Caco-2 (cell line): ENCODE data around the gene PLEKHG1. TPM values are rescaled to one million over a fixed set of nuclear protein-coding genes. Genes with fewer than 3 reads are reported as not detected.

ENCODE experiments used
- BruUV-seq: library from RNA; stranded (reverse); fragments of 400-500 nt; replicated peaks from 2 replicates; lab custom pipeline; 2021; lab: Mats Ljungman, UMichigan
- CTCF ChIA-PET: fragments of 300-600 bp; sonication (Branson Sonifier 250); formaldehyde crosslinking; loops from one replicate; lab custom pipeline; 2022; ENCODE audit warnings: antibody characterized with exemption; lab: Charles Lee
- POLR2A ChIA-PET: fragments of 300-600 bp; sonication (Branson Sonifier 250); formaldehyde crosslinking; loops from one replicate; lab custom pipeline; 2022; ENCODE audit warnings: antibody characterized with exemption; lab: Charles Lee
- DNase-seq, 2 experiments: peaks; one replicate each; pipeline versions ENCODE4 v3.0.0 to v3.0.0-alpha.2; 2020 to 2022
- H3K27me3 ChIP-seq: replicated peaks from 2 replicates; pipeline ENCODE4 v1.6.0; 2011; ENCODE audit warnings: low read length; ENCODE audit not compliant: control insufficient read depth, insufficient read depth
- H3K36me3 ChIP-seq: 2 replicates; pipeline ENCODE4 v1.5.1; 2011; ENCODE audit warnings: low read length; ENCODE audit not compliant: control insufficient read depth, insufficient read depth
- H3K4me1 ChIP-seq: fragments of 250-450 bp; sonication (Bioruptor Pico); 2 replicates; pipeline ENCODE4 v1.5.1; 2020; ENCODE audit warnings: mild to moderate bottlenecking
- H3K4me3 ChIP-seq: 2 replicates; pipeline ENCODE4 v1.5.1; 2011; ENCODE audit warnings: low read depth, mild to moderate bottlenecking, control low read depth, low read length
- H3K9me3 ChIP-seq: fragments of 250-450 bp; sonication (Bioruptor Pico); 2 replicates; pipeline ENCODE4 v1.5.1; 2020; ENCODE audit warnings: mild to moderate bottlenecking, moderate library complexity
- H3K27ac Mint-ChIP-seq: one replicate; pipeline ENCODE4 v1.8.0; 2022; ENCODE audit warnings: mixed read lengths; ENCODE audit not compliant: unreplicated experiment
- H3K27me3 Mint-ChIP-seq: one replicate; pipeline ENCODE4 v1.8.0; 2022; ENCODE audit warnings: mixed read lengths; ENCODE audit not compliant: insufficient read depth, unreplicated experiment
- H3K36me3 Mint-ChIP-seq: one replicate; pipeline ENCODE4 v1.8.0; 2022; ENCODE audit warnings: mild to moderate bottlenecking, mixed read lengths; ENCODE audit not compliant: insufficient read depth, unreplicated experiment
- H3K4me1 Mint-ChIP-seq: one replicate; pipeline ENCODE4 v1.8.0; 2022; ENCODE audit warnings: low read depth, mixed read lengths; ENCODE audit not compliant: unreplicated experiment
- H3K4me3 Mint-ChIP-seq: one replicate; pipeline ENCODE4 v1.8.0; 2022; ENCODE audit warnings: mild to moderate bottlenecking, moderate library complexity, mixed read lengths; ENCODE audit not compliant: unreplicated experiment
- H3K9me3 Mint-ChIP-seq: one replicate; pipeline ENCODE4 v1.8.0; 2022; ENCODE audit warnings: mixed read lengths; ENCODE audit not compliant: unreplicated experiment
- intact Hi-C: fragments of 100-400 bp; cut with micrococcal nuclease; formaldehyde crosslinking; loops from one replicate; pipeline ENCODE4 v1.10.0; 2022; ENCODE audit not compliant: unreplicated experiment
- total RNA-seq: library from RNA; stranded (reverse); gene quantifications from 2 replicates; pipeline ENCODE4 v1.2.3, GENCODE V29; 2022
- TF ChIP-seq, protein P1 (sequence below), 2 experiments: fragments of 200-600 bp in 1 of 2; IDR thresholded peaks; 1 replicate in 1 of 2; 2 replicates in 1 of 2; pipeline versions ENCODE4 v1.5.1 to v1.8.0; 2011 to 2022; ENCODE audit warnings: antibody characterized with exemption in 1 of 2, control low read depth in 1 of 2, inconsistent platforms in 1 of 2, low read depth in 1 of 2, low read length in 1 of 2, mild to moderate bottlenecking in 1 of 2, moderate library complexity in 1 of 2; ENCODE audit not compliant: insufficient read depth in 1 of 2, severe bottlenecking in 1 of 2, unreplicated experiment in 1 of 2

The PLEKHG1 gene
- total RNA-seq, 1 experiment from 2014 or later, result 35.0 TPM

GRCh38 chr6:150638765-150639164 lies 39.1 kb downstream of the PLEKHG1 start:
- CTCF ChIA-PET, result no interaction called here
- no peaks in the 10 kb centered on the region for H3K9me3 Mint-ChIP-seq
- no TSS peak for BruUV-seq

DNA sequence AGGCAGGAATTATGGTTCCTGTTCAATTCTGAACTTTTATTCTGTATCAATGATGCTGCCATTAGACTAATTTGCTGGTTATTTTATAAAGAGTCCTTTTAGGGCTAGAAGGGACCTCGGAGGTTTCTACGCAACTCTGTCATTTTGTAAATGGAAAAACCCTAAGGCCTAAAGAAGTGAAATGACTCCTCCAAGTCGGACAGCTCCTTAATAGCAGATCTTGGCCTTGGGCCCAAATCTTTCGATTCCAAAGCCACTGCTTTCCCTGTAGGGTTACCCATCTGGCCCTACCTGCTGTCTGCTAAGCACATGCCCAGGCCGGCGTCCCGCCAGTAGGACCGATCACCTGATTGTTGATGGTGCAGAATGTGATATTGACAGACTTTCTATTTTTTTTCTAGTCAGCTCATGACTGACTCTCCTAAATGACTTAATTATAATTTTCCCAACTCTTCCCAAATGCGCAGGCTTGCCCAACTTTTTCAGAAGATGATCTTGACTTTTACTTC lies 40.2 kb downstream of the PLEKHG1 start:
- POLR2A ChIA-PET, result no interaction called here
- CTCF ChIA-PET, result no interaction called here

More at GRCh38 chr6:150638765-150639164, 39.1 kb downstream of the PLEKHG1 start:
- POLR2A ChIA-PET, result no interaction called here
- Mint-ChIP-seq H3K27ac (no peak overlapping the region), H3K36me3 (no peaks in the 10 kb centered on the region), H3K27me3 (no peaks in the 10 kb centered on the region), H3K4me1 (peaks cover 53% of the 10 kb centered on the region), H3K4me3 (no peak overlapping the region)
- TF ChIP-seq, protein P1, sequence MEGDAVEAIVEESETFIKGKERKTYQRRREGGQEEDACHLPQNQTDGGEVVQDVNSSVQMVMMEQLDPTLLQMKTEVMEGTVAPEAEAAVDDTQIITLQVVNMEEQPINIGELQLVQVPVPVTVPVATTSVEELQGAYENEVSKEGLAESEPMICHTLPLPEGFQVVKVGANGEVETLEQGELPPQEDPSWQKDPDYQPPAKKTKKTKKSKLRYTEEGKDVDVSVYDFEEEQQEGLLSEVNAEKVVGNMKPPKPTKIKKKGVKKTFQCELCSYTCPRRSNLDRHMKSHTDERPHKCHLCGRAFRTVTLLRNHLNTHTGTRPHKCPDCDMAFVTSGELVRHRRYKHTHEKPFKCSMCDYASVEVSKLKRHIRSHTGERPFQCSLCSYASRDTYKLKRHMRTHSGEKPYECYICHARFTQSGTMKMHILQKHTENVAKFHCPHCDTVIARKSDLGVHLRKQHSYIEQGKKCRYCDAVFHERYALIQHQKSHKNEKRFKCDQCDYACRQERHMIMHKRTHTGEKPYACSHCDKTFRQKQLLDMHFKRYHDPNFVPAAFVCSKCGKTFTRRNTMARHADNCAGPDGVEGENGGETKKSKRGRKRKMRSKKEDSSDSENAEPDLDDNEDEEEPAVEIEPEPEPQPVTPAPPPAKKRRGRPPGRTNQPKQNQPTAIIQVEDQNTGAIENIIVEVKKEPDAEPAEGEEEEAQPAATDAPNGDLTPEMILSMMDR (IDR thresholded peaks at IDR 0.05; ENCODE audit: insufficient read depth in 1 of 2, low read depth in 1 of 2, low read length in 1 of 2, severe bottlenecking in 1 of 2, unreplicated experiment in 1 of 2), result no peak
- H3K36me3 ChIP-seq, result peaks cover 1% of the 10 kb centered on the region; the same call in 1 of the 2 replicates
- intact Hi-C loops, result no loop called here
- no peaks in the 10 kb centered on the region for H3K27me3 ChIP-seq
- no peaks in the 10 kb centered on the region for H3K9me3 ChIP-seq
- DNase-seq, result no peak
- peaks cover 65% of the 10 kb centered on the region for H3K4me1 ChIP-seq
- H3K4me3 ChIP-seq, result no peak overlapping the region

DNA sequence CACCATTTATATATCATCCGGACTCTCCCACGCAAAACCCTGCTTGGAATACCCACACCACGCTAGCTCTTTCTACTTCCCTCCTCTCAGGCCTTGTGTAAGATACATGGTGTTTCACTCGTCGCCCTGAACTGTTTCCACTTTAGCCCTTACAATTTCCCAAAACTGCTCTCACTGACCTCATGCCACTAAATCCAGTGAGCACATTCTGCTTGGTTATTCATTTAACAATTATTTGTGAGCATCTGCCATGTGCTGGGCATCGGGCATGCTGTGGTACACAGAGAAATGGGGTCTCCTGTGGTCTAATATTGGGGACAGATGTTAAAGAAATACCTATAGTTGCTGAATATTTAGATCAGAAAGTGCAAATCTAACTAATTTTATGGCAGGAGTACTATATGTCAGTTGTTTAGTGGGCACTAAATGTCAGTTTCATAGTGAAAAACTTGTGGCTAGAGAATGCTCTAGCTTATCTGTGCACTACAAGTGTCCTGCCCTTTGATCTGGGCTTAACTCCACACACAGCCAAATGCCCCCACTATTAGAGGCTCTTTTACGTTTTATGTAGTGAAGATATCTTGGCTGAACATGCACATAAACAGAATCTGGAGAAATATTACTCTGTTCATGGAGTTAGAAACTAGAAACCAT lies 41.0 kb downstream of the PLEKHG1 start:
- Mint-ChIP-seq H3K4me3 (peak overlapping the region; percentile 37), H3K9me3 (no peaks in the 10 kb centered on the region), H3K36me3 (no peaks in the 10 kb centered on the region), H3K27me3 (no peaks in the 10 kb centered on the region), H3K27ac (peak overlapping the region; percentile 65), H3K4me1 (peaks cover 46% of the 10 kb centered on the region)
- H3K27me3 ChIP-seq, result no peaks in the 10 kb centered on the region
- ChIA-PET CTCF (interaction anchor here (1.0 kb wide), 1 partner anchor 223 kb away, joined by 3 read pairs; no protein-coding TSS in a partner anchor), POLR2A (interaction anchor here (0.5 kb wide), 1 partner anchor 149 kb away, joined by 4 read pairs; no protein-coding TSS in a partner anchor)
- intact Hi-C loops, result no loop called here
- DNase-seq, result no peak
- no peak overlapping the region for H3K4me3 ChIP-seq
- TF ChIP-seq, protein P1 (IDR thresholded peaks at IDR 0.05; ENCODE audit: insufficient read depth in 1 of 2, low read depth in 1 of 2, low read length in 1 of 2, severe bottlenecking in 1 of 2, unreplicated experiment in 1 of 2), result no peak
- H3K4me1 ChIP-seq, result peaks cover 52% of the 10 kb centered on the region
- H3K36me3 ChIP-seq, result peaks cover 1% of the 10 kb centered on the region; the same call in 1 of the 2 replicates
- no TSS peak for BruUV-seq
- no peaks in the 10 kb centered on the region for H3K9me3 ChIP-seq

More for the DNA sequence above, 40.2 kb downstream of the PLEKHG1 start:
- TF ChIP-seq, protein P1 (IDR thresholded peaks at IDR 0.05; ENCODE audit: insufficient read depth in 1 of 2, low read depth in 1 of 2, low read length in 1 of 2, severe bottlenecking in 1 of 2, unreplicated experiment in 1 of 2), result no peak
- Mint-ChIP-seq H3K36me3 (no peaks in the 10 kb centered on the region), H3K27ac (peak overlapping the region; percentile 65), H3K9me3 (no peaks in the 10 kb centered on the region), H3K4me1 (peaks cover 46% of the 10 kb centered on the region), H3K27me3 (no peaks in the 10 kb centered on the region), H3K4me3 (no peak overlapping the region)
- Histone ChIP-seq H3K27me3 (no peaks in the 10 kb centered on the region), H3K4me1 (peaks cover 60% of the 10 kb centered on the region), H3K4me3 (no peak overlapping the region), H3K36me3 (peaks cover 1% of the 10 kb centered on the region; the same call in 1 of the 2 replicates), H3K9me3 (no peaks in the 10 kb centered on the region)
- intact Hi-C loops, result no loop called here
- BruUV-seq, result no TSS peak
- DNase-seq, result no peak
